Central memory CD4-positive, alpha-beta T cell (primary cell): Measurements from ENCODE around the gene NTM.

Source experiments
- DNase-seq: peaks from one replicate; pipeline ENCODE4 v3.0.0; 2022

The NTM gene

GRCh38 chr11:131748151-131749050, 378.0 kb downstream of the NTM start:
- no peak for DNase-seq

GRCh38 chr11:131749101-131749500, 378.7 kb downstream of the NTM start:
- no peak for DNase-seq

GRCh38 chr11:131750152-131750551, 379.7 kb downstream of the NTM start:
- no peak for DNase-seq

- no peak for DNase-seq
Observed at GRCh38 chr11:131750692-131751091, 380.3 kb downstream of the NTM start.

GRCh38 chr11:131754671-131755070, 384.3 kb downstream of the NTM start:
- DNase-seq = no peak

GRCh38 chr11:131756479-131757110, 386.2 kb downstream of the NTM start:
- DNase-seq = no peak

- DNase-seq = no peak
Observed at GRCh38 chr11:131758726-131759125, 388.3 kb downstream of the NTM start.

GRCh38 chr11:131759140-131759539, 388.7 kb downstream of the NTM start:
- DNase-seq = no peak

GRCh38 chr11:131760091-131761061, 390.0 kb downstream of the NTM start:
- DNase-seq = no peak

- no peak for DNase-seq
Observed at GRCh38 chr11:131762346-131763110, 392.1 kb downstream of the NTM start.

GRCh38 chr11:131763193-131763890, 392.9 kb downstream of the NTM start:
- no peak for DNase-seq

GRCh38 chr11:131764126-131764525, 393.7 kb downstream of the NTM start:
- no peak for DNase-seq

- DNase-seq = no peak
Observed at GRCh38 chr11:131764649-131765048, 394.2 kb downstream of the NTM start.

- DNase-seq = no peak
Observed at GRCh38 chr11:131766637-131767036, 396.2 kb downstream of the NTM start.

- no peak for DNase-seq
Observed at GRCh38 chr11:131767421-131767820, 397.0 kb downstream of the NTM start.

GRCh38 chr11:131770801-131771200, 400.4 kb downstream of the NTM start:
- DNase-seq = no peak

- no peak for DNase-seq
Observed at GRCh38 chr11:131771471-131771870, 401.1 kb downstream of the NTM start.

GRCh38 chr11:131773626-131774025, 403.2 kb downstream of the NTM start:
- DNase-seq = no peak

- DNase-seq = no peak
Observed at GRCh38 chr11:131776211-131776610, 405.8 kb downstream of the NTM start.

GRCh38 chr11:131785801-131786200, 415.4 kb downstream of the NTM start:
- DNase-seq = no peak

- no peak for DNase-seq
Observed at GRCh38 chr11:131787119-131787518, 416.7 kb downstream of the NTM start.

GRCh38 chr11:131790586-131790985, 420.2 kb downstream of the NTM start:
- DNase-seq = no peak
